NCI-H774 (cell line): ENCODE measurements around the gene ARL16.

Source experiments
- DNase-seq: peaks from one replicate; lab custom pipeline; 2025; lab: John Stamatoyannopoulos, UW

ARL16 gene

GRCh38 chr17:81712468-81713003 lies 28.9 kb upstream of the ARL16 start:
- peak; percentile 34 for DNase-seq

- peak; percentile 95 for DNase-seq
Observed at GRCh38 chr17:81711814-81712467, 28.3 kb upstream of the ARL16 start, which contains the start of gene SLC25A10. SLC25A10 (plus strand) TSS chr17:81712284; CDS start chr17:81712427, 143 bp downstream.

- peak; percentile 41 for DNase-seq
Observed at GRCh38 chr17:81710514-81711308, 27.1 kb upstream of the ARL16 start.

GRCh38 chr17:81708739-81709185 lies 25.2 kb upstream of the ARL16 start:
- no peak for DNase-seq

GRCh38 chr17:81707725-81708646 lies 24.4 kb upstream of the ARL16 start:
- DNase-seq: no peak

GRCh38 chr17:81706757-81707624 lies 23.4 kb upstream of the ARL16 start:
- no peak for DNase-seq

GRCh38 chr17:81706232-81706611 lies 22.6 kb upstream of the ARL16 start:
- no peak for DNase-seq

GRCh38 chr17:81705518-81706231 lies 22.1 kb upstream of the ARL16 start:
- DNase-seq: no peak

- DNase-seq: no peak
Observed at GRCh38 chr17:81703747-81704654, 20.4 kb upstream of the ARL16 start.

GRCh38 chr17:81702934-81703746 lies 19.5 kb upstream of the ARL16 start, which contains the start of gene MRPL12:
MRPL12 (plus strand) TSS chr17:81703367; CDS start chr17:81703502, 135 bp downstream.
- DNase-seq: peak; percentile 98

- DNase-seq: no peak
Observed at GRCh38 chr17:81701288-81702071, 17.9 kb upstream of the ARL16 start.

GRCh38 chr17:81700353-81701287 lies 17.0 kb upstream of the ARL16 start:
- DNase-seq: no peak

- DNase-seq: no peak
Observed at GRCh38 chr17:81697261-81698044, 13.9 kb upstream of the ARL16 start.

GRCh38 chr17:81696218-81696941 lies 12.8 kb upstream of the ARL16 start:
- no peak for DNase-seq

GRCh38 chr17:81695801-81696200 lies 12.2 kb upstream of the ARL16 start:
- no peak for DNase-seq
